IMR-90 (cell line): ENCODE data around the gene CHTF8. TPM values are rescaled to one million over a fixed set of nuclear protein-coding genes. Genes with fewer than 3 reads are reported as not detected.

Experiments
- ATAC-seq: fragments of 200-7000 bp; cut with Tn5 transposase; 2 replicates; pipeline ENCODE4 v1.9.1; 2020; ENCODE audit warnings: low read depth, mild to moderate bottlenecking, moderate library complexity
- BruUV-seq: library from RNA; stranded (reverse); fragments of 400-500 nt; replicated peaks from 2 replicates; lab custom pipeline; 2021; lab: Mats Ljungman, UMichigan
- CTCF ChIA-PET: fragments of 300-600 bp; formaldehyde crosslinking; extraction: SDS; loops from one replicate; lab custom pipeline; 2021; ENCODE audit warnings: antibody characterized with exemption; lab: Yijun Ruan, JAX
- POLR2A ChIA-PET: fragments of 300-600 bp; sonication (Branson Sonifier 250); formaldehyde crosslinking; loops from one replicate; lab custom pipeline; 2022; ENCODE audit warnings: antibody characterized with exemption; ENCODE audit not compliant: unreplicated experiment; lab: Charles Lee
- DNase-seq: peaks from one replicate; pipeline ENCODE4 v3.0.0; 2013
- H2AFZ ChIP-seq: replicated peaks from 2 replicates; pipeline ENCODE3; 2013; ENCODE audit warnings: low read length, mild to moderate bottlenecking; ENCODE audit not compliant: poor library complexity
- H2AK5ac ChIP-seq: 2 replicates; pipeline ENCODE4 v1.6.1; 2013; ENCODE audit warnings: low read depth, low read length, inconsistent platforms
- H2AK9ac ChIP-seq: replicated peaks from 2 replicates; pipeline ENCODE3; 2013; ENCODE audit warnings: mild to moderate bottlenecking, low read depth, low read length, moderate library complexity; ENCODE audit not compliant: poor library complexity
- H2BK120ac ChIP-seq: 2 replicates; pipeline ENCODE4 v1.6.1; 2013; ENCODE audit warnings: low read depth, low read length, inconsistent platforms
- H2BK15ac ChIP-seq: 3 replicates; pipeline ENCODE4 v1.6.1; 2013; ENCODE audit warnings: low read depth, low read length, inconsistent platforms
- H2BK20ac ChIP-seq: 2 replicates; pipeline ENCODE4 v1.6.1; 2013; ENCODE audit warnings: low read depth, mild to moderate bottlenecking, inconsistent platforms, low read length, moderate library complexity
- H2BK5ac ChIP-seq: 2 replicates; pipeline ENCODE4 v1.6.1; 2013; ENCODE audit warnings: mild to moderate bottlenecking, low read depth, low read length, inconsistent platforms; ENCODE audit not compliant: poor library complexity, severe bottlenecking
- H3K14ac ChIP-seq: replicated peaks from 2 replicates; pipeline ENCODE4 v1.6.1; 2013; ENCODE audit warnings: low read depth, low read length, inconsistent platforms
- H3K18ac ChIP-seq: 2 replicates; pipeline ENCODE4 v1.6.1; 2013; ENCODE audit warnings: low read depth, low read length, control low read depth
- H3K23ac ChIP-seq: 2 replicates; pipeline ENCODE4 v1.6.1; 2013; ENCODE audit warnings: low read depth, low read length, inconsistent platforms
- H3K27ac ChIP-seq: 2 replicates; pipeline ENCODE4 v1.5.1; 2013; ENCODE audit warnings: mild to moderate bottlenecking, control low read depth, low read length; ENCODE audit not compliant: insufficient read depth
- H3K27me3 ChIP-seq: 2 replicates; pipeline ENCODE4 v1.6.1; 2013; ENCODE audit warnings: low read length; ENCODE audit not compliant: control insufficient read depth, insufficient read depth
- H3K36me3 ChIP-seq: 2 replicates; pipeline ENCODE4 v1.6.1; 2013; ENCODE audit warnings: low read length, mixed read lengths; ENCODE audit not compliant: control insufficient read depth, insufficient read depth
- H3K4ac ChIP-seq: 2 replicates; pipeline ENCODE4 v1.6.1; 2013; ENCODE audit warnings: low read depth, low read length, inconsistent platforms
- H3K4me1 ChIP-seq: 2 replicates; pipeline ENCODE4 v1.6.1; 2013; ENCODE audit warnings: low read length, mixed read lengths; ENCODE audit not compliant: control insufficient read depth, insufficient read depth
- H3K4me2 ChIP-seq: 2 replicates; pipeline ENCODE4 v1.6.1; 2013; ENCODE audit warnings: low read depth, mild to moderate bottlenecking, control low read depth, low read length, moderate library complexity
- H3K4me3 ChIP-seq: 2 replicates; pipeline ENCODE4 v1.5.1; 2013; ENCODE audit warnings: low read depth, mild to moderate bottlenecking, control low read depth, low read length, moderate library complexity; ENCODE audit not compliant: insufficient read depth
- H3K56ac ChIP-seq: 2 replicates; pipeline ENCODE4 v1.6.1; 2013; ENCODE audit warnings: low read length, inconsistent platforms; ENCODE audit not compliant: insufficient read depth; ENCODE audit errors: extremely low read depth
- H3K79me1 ChIP-seq, 2 experiments: 2 replicates each; pipeline ENCODE4 v1.6.1; 2013; ENCODE audit warnings: low read length in 2 of 2, inconsistent platforms in 1 of 2, low read depth in 1 of 2
- H3K9ac ChIP-seq: 2 replicates; pipeline ENCODE4 v1.6.1; 2013; ENCODE audit warnings: low read depth, low read length, control low read depth
- H3K9me1 ChIP-seq: 2 replicates; pipeline ENCODE4 v1.6.1; 2013; ENCODE audit warnings: low read length, inconsistent platforms; ENCODE audit not compliant: insufficient read depth
- H3K9me3 ChIP-seq: 2 replicates; pipeline ENCODE4 v1.6.1; 2013; ENCODE audit warnings: low read length; ENCODE audit not compliant: control insufficient read depth, insufficient read depth
- H4K20me1 ChIP-seq: 2 replicates; pipeline ENCODE4 v1.6.1; 2013; ENCODE audit warnings: low read length, inconsistent platforms; ENCODE audit not compliant: insufficient read depth
- H4K5ac ChIP-seq: 2 replicates; pipeline ENCODE4 v1.6.1; 2013; ENCODE audit warnings: mild to moderate bottlenecking, low read depth, low read length, control low read depth
- H4K8ac ChIP-seq, 2 experiments: 2 replicates each; pipeline ENCODE4 v1.6.1; 2013; ENCODE audit warnings: low read depth in 2 of 2, low read length in 2 of 2, control low read depth in 1 of 2, inconsistent platforms in 1 of 2
- H4K91ac ChIP-seq: 2 replicates; pipeline ENCODE4 v1.6.1; 2013; ENCODE audit warnings: low read depth, low read length, inconsistent platforms; ENCODE audit not compliant: insufficient read depth
- CEBPB ChIP-seq: IDR thresholded peaks from 2 replicates; pipeline ENCODE4 v1.6.1; 2012; ENCODE audit warnings: low read depth, low read length, improper control_type of control experiment
- ELK1 ChIP-seq: fragments of 150-350 bp; IDR thresholded peaks from 2 replicates; pipeline ENCODE4 v1.6.1; 2016; ENCODE audit warnings: low read depth, mild to moderate bottlenecking, low read length, moderate library complexity, borderline replicate concordance
- FOS ChIP-seq: fragments of 150-350 bp; IDR thresholded peaks from 2 replicates; pipeline ENCODE4 v1.6.1; 2016; ENCODE audit warnings: low read depth, low read length
- MAFK ChIP-seq: IDR thresholded peaks from 2 replicates; pipeline ENCODE4 v1.6.1; 2012; ENCODE audit warnings: low read depth, low read length, improper control_type of control experiment
- MAZ ChIP-seq: IDR thresholded peaks from 2 replicates; pipeline ENCODE4 v1.6.1; 2012; ENCODE audit warnings: low read depth, mild to moderate bottlenecking, low read length, improper control_type of control experiment, moderate library complexity, borderline replicate concordance
- NFE2L2 ChIP-seq: fragments of 150-350 bp; IDR thresholded peaks from 2 replicates; pipeline ENCODE4 v1.6.1; 2016; ENCODE audit warnings: low read depth, mild to moderate bottlenecking, low read length
- POLR2A ChIP-seq: IDR thresholded peaks from 2 replicates; pipeline ENCODE4 v1.6.1; 2012; ENCODE audit warnings: mild to moderate bottlenecking, low read depth, low read length
- RAD21 ChIP-seq: IDR thresholded peaks from 2 replicates; pipeline ENCODE4 v1.6.1; 2012; ENCODE audit warnings: low read length, improper control_type of control experiment
- RCOR1 ChIP-seq: IDR thresholded peaks from 2 replicates; pipeline ENCODE4 v1.6.1; 2012; ENCODE audit warnings: mild to moderate bottlenecking, low read length, improper control_type of control experiment; ENCODE audit not compliant: insufficient replicate concordance
- WGBS, 2 experiments: methylation state at CpG; one replicate each; pipeline versions ENCODE4 v1.1.5 to v1.1.7; 2013; ENCODE audit warnings: missing lambda C conversion rate in 2 of 2; ENCODE audit not compliant: insufficient read length in 1 of 2; ENCODE audit errors: extremely low coverage in 2 of 2; 5-methylcytosine and 5-hydroxymethylcytosine counted together
- dilution Hi-C: fragments of 300-500 bp; cut with HindIII; formaldehyde crosslinking; loops from one replicate; pipeline ENCODE4 v1.14.3; 2018; ENCODE audit warnings: low sequenced_read_pairs; ENCODE audit not compliant: unreplicated experiment
- in situ Hi-C: fragments of 300-500 bp; cut with MboI; formaldehyde crosslinking; loops from 3 replicates; pipeline ENCODE4 v1.14.3; 2019; ENCODE audit warnings: low sequenced_read_pairs, inconsistent platforms, mixed read lengths
- intact Hi-C: fragments of 100-400 bp; cut with micrococcal nuclease; formaldehyde crosslinking; loops from 2 replicates; pipeline ENCODE4 v1.10.0; 2022
- polyA plus RNA-seq, 3 experiments: library from polyadenylated mRNA; depleted of rRNA; stranded (reverse); fragments of >200 nt; gene quantifications; 2 replicates each; pipeline ENCODE4 v1.2.3, GENCODE V29; 2012; ENCODE audit warnings: low replicate concordance in 1 of 3
- total RNA-seq: library from RNA; depleted of rRNA; stranded (reverse); fragments of >200 nt; gene quantifications from 2 replicates; pipeline ENCODE4 v1.2.3, GENCODE V29; 2012
- TF ChIP-seq, protein P1 (sequence below): conservative IDR thresholded peaks from 2 replicates; pipeline ENCODE4 v1.5.1; 2012; ENCODE audit warnings: mild to moderate bottlenecking, low read depth, low read length, improper control_type of control experiment
- TF ChIP-seq, protein P2 (sequence below): fragments of 150-350 bp; IDR thresholded peaks from 2 replicates; pipeline ENCODE4 v1.6.1; 2017; ENCODE audit warnings: mild to moderate bottlenecking, antibody characterized with exemption, low read length, low read depth

CHTF8 gene
- total and polyA plus RNA-seq, 2 of the 4 experiments (the other 2 are of a cell fraction): 47.1 to 122 TPM

GRCh38 chr16:69116906-69117305 lies 15.5 kb downstream of the CHTF8 start:
- H4K91ac ChIP-seq: no peak overlapping the region
- no TSS peak for BruUV-seq
- H4K20me1 ChIP-seq: peaks cover 23% of the 10 kb centered on the region
- WGBS, 2 experiments: 91% methylated on average over 4 of the region's 6 CpGs; no CpG with 5 or more reads in 1 of the 2 experiments
- H3K14ac ChIP-seq: no peak overlapping the region
- TF ChIP-seq RAD21 (no peak), FOS (no peak), MAFK (no peak), ELK1 (no peak), RCOR1 (no peak), NFE2L2 (no peak), MAZ (no peak), POLR2A (no peak), CEBPB (no peak)
- TF ChIP-seq, protein P1, sequence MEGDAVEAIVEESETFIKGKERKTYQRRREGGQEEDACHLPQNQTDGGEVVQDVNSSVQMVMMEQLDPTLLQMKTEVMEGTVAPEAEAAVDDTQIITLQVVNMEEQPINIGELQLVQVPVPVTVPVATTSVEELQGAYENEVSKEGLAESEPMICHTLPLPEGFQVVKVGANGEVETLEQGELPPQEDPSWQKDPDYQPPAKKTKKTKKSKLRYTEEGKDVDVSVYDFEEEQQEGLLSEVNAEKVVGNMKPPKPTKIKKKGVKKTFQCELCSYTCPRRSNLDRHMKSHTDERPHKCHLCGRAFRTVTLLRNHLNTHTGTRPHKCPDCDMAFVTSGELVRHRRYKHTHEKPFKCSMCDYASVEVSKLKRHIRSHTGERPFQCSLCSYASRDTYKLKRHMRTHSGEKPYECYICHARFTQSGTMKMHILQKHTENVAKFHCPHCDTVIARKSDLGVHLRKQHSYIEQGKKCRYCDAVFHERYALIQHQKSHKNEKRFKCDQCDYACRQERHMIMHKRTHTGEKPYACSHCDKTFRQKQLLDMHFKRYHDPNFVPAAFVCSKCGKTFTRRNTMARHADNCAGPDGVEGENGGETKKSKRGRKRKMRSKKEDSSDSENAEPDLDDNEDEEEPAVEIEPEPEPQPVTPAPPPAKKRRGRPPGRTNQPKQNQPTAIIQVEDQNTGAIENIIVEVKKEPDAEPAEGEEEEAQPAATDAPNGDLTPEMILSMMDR: no peak
- TF ChIP-seq, protein P2, sequence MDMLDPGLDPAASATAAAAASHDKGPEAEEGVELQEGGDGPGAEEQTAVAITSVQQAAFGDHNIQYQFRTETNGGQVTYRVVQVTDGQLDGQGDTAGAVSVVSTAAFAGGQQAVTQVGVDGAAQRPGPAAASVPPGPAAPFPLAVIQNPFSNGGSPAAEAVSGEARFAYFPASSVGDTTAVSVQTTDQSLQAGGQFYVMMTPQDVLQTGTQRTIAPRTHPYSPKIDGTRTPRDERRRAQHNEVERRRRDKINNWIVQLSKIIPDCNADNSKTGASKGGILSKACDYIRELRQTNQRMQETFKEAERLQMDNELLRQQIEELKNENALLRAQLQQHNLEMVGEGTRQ: no peak
- DNase-seq: no peak
- no peak overlapping the region for H3K56ac ChIP-seq
- no peak overlapping the region for H2BK15ac ChIP-seq
- dilution Hi-C loops: no loop called here
- H4K8ac ChIP-seq: no peak overlapping the region
- H3K4me1 ChIP-seq: no peaks in the 10 kb centered on the region
- H2BK120ac ChIP-seq: no peak overlapping the region
- no peak overlapping the region for H3K18ac ChIP-seq
- POLR2A ChIA-PET: no interaction called here
- in situ Hi-C loops: loop anchor here (5.0 to 10.0 kb wide), 3 partner anchors 142 to 412 kb away; no protein-coding TSS in a partner anchor
- no peak overlapping the region for H3K4ac ChIP-seq
- no peak overlapping the region for H3K4me3 ChIP-seq
- H2BK20ac ChIP-seq: no peak overlapping the region
- CTCF ChIA-PET: no interaction called here
- H3K79me1 ChIP-seq: peaks cover 33 to 69% of the 10 kb centered on the region in 2 experiments
- no peak overlapping the region for H2BK5ac ChIP-seq
- H3K9ac ChIP-seq: no peak overlapping the region
- H3K4me2 ChIP-seq: no peak overlapping the region
- no peak overlapping the region for H2AFZ ChIP-seq
- intact Hi-C loops: no loop called here
- H3K9me3 ChIP-seq: no peaks in the 10 kb centered on the region
- peaks cover 59% of the 10 kb centered on the region for H3K36me3 ChIP-seq
- ATAC-seq: no peak
- H3K23ac ChIP-seq: no peak overlapping the region
- H3K27ac ChIP-seq: no peak overlapping the region
- H3K9me1 ChIP-seq: peaks cover 11% of the 10 kb centered on the region
- H2AK5ac ChIP-seq: no peak overlapping the region
- no peak overlapping the region for H2AK9ac ChIP-seq
- no peaks in the 10 kb centered on the region for H3K27me3 ChIP-seq
- H4K5ac ChIP-seq: no peak overlapping the region
